Activated gamma-delta T cell treated with anti-CD3 and anti-CD28 coated beads, Interleukin-2, amount 50 U/mL, for 16 hours (primary cell): ENCODE data around the gene ILRUN.
A peak's percentile ranks its signal among the peaks of the same experiment; 100 is the strongest.
"Not testable (repeated sequence)": the region's sequence is repeated elsewhere in the genome, so short reads cannot be mapped to it uniquely, and the experiment has no call there.

ENCODE experiments used
- DNase-seq: peaks from one replicate; pipeline ENCODE4 v3.0.0-alpha.2; 2020; ENCODE audit warnings: low read depth

Gene ILRUN

DNA sequence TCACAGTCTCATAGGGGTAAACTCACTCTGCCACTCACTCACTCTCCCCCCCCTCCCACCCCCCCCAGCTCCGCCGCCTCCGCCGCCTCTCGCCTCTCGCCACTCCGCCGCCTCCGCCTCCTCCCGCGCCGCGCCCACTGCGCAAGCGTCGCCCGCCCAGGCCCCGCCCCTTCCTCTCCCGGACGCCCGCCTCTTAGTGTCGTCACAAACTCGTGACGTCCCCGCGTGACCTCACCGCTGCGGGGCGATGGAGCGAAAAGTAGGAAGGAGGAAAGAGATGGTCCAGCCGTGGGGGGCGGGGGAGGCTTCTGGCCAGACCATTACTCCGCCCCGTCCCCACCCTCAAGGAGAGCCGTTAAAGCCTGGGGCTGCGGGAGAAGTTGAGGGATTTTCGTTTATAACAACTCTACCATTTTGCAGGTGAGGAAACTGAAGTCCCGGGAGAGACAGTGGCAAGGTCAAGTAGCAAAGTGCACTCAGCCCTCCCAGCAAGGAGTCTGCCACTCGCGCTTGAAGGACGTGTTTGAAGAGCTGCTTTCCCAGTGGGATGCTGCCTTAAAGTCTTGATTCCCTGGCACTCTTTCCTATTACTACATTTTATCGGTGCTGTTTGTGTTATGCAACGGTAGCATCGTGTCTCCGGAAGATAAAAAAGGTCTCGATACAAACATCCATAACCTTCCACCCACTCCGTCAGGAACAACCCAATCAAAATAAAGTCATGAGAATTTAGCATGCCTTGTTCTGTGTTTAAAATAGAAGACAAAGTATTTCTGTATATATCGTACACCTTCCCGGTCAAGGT, at the start of gene ILRUN:
ILRUN (minus strand) TSS at position 29 of the 805 bp plus-strand sequence. CDS start 164 bp downstream, outside the sequence.
- peak; percentile 94 for DNase-seq

GRCh38 chr6:34745277-34746103, 48.9 kb upstream of the ILRUN start:
- no peak for DNase-seq

DNA sequence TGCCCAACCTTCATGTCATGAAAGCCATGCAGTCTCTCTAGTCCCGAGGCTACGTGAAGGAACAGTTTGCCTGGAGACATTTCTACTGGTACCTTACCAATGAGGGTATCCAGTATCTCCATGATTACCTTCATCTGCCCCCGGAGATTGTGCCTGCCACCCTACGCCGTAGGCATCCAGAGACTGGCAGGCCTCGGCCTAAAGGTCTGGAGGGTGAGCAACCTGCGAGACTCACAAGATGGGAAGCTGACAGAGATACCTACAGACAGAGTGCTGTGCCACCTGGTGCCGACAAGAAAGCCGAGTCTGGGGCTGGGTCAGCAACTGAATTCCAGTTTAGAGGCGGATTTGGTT, 47.7 kb upstream of the ILRUN start:
- DNase-seq = not testable (repeated sequence)

- no peak for DNase-seq
Observed at GRCh38 chr6:34743625-34744293, 47.2 kb upstream of the ILRUN start.

DNA sequence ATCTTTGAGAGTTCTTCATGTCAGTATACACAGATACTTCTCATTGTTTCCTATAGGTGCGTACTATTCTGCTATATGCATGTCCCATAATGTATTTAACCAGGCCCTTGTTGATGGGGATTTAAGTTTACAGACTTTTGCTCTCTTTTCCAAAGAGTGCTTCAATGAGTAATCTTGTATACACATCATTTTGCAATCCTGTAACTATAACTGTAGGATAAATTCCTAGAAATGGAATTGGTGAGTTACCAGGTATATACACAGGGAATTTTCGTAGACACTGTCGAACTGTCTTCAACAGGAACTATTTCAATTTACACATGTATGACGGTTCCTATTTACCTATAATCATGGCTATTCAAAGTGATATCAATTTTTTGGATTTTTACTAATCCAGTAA, 45.5 kb upstream of the ILRUN start:
- no peak for DNase-seq

DNA sequence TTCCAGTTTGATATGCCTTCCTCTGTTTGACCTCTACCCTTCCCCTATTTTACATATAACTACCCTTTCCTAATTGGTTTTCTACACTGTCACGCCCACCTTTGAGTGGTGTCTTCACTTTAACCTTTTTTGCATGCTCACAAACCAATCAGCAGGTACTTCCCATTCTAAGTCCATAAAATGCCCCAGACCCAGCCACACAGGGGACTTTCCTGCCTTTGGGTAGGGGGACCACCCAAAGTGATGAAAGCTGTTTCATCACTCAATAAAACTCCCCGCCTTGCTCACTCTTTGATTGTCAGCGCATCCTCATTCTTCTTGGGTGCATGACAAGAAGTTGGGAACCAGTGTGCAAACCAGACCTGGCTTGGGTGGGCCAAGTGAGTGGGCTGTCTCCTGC, 40.3 kb upstream of the ILRUN start:
- no peak for DNase-seq

DNA sequence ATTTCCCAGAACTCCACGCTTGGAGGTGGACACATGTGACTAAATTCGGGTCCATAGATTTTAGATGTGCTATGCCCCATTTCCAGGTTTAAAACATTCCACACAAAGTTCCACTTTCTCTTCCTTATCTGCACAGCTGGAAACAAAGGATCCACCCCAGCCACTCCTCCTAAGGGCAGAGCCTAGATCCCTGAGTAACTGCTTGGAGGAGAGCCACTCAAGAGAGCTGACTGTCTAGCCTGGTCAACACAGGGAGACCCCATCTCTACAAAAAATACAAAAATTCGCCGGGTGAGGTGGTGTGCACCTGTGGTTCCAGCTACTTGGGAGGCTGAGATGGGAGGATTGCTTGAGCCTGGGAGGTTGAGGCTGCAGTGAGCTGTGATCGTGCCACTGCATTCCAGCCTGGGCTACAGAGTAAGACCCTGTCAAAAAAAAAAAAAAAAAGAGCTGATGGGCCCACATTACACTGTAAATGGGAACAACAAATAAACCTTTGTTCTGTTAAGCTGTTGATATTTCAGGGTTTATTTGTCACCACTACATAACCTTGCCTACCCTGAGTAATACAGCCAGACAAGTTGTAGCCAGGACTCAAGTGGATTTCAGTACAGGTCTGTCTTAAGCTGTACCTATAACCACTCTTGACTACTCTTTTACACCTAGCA, 35.0 kb upstream of the ILRUN start:
- DNase-seq = no peak

GRCh38 chr6:34729631-34730470, 33.3 kb upstream of the ILRUN start:
- no peak for DNase-seq

DNA sequence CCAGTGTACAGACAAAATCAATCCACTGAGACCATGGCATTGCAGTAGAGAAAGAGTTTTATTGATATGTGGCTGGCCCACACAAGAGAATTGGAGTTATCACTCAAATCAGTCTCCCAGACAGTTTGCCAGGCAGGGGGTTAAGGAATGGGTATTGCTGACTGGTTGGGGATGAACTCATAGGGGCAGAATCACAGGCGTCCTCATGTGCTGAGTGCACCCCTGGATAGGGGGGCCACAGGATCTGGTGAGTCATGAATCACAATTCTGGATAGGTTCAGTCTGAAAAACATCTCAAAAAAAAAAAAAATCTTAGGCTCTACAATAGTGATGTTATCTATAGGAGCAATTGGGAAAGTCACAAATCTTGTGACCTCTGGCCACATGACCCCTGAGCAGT, 29.5 kb upstream of the ILRUN start:
- no peak for DNase-seq

- no peak for DNase-seq
Observed at GRCh38 chr6:34723203-34723602, 26.6 kb upstream of the ILRUN start.

DNA sequence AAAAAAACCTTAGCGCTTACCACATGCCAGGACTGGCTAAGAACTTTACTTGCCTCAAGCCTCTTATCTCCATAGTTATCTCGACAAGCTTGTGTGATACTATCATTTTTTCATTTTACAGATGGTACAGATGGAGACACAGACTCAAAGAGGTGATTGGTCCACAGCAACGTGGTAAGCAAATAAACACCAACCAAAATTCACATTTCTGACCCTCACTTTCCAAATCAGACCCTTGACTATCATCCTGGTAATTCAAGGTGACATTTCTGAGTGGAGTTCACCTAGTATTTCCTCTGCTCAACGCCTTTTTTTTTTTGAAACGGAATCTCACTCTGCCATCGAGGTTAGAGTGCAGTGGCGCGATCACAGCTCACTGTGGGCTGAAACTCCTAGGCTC, 25.9 kb upstream of the ILRUN start:
- DNase-seq = no peak

DNA sequence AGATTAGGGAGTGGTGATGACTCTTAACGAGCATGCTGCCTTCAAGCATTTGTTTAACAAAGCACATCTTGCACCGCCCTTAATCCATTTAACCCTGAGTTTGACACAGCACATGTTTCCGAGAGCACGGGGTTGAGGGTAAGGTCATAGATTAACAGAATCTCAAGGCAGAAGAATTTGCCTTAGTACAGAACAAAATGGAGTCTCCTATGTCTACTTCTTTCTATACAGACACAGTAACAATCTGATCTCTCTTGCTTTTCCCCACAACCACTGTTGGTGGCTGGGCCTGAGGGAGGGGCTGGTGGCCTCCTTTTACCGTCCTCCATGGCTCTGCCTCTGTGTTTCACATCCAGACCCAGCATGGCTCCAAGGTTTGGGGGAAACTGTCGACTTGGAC, 23.6 kb upstream of the ILRUN start:
- not testable (repeated sequence) for DNase-seq

DNA sequence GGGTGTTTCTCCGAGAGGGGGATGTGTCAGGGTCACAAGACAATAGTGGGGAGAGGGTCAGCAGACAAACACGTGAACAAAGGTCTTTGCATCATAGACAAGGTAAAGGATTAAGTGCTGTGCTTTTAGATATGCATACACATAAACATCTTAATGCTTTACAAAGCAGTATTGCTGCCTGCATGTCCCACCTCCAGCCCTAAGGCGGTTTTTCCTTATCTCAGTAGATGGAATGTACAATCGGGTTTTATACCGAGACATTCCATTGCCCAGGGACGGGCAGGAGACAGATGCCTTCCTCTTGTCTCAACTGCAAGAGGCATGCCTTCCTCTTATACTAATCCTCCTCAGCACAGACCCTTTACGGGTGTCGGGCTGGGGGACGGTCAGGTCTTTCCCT, 23.1 kb upstream of the ILRUN start:
- DNase-seq = not testable (repeated sequence)

- no peak for DNase-seq
Observed at GRCh38 chr6:34718976-34719375, 22.4 kb upstream of the ILRUN start.

- no peak for DNase-seq
Observed at GRCh38 chr6:34717466-34717865, 20.9 kb upstream of the ILRUN start.

- no peak for DNase-seq
Observed at GRCh38 chr6:34714663-34715062, 18.1 kb upstream of the ILRUN start.

GRCh38 chr6:34712881-34713280, 16.3 kb upstream of the ILRUN start:
- not testable (repeated sequence) for DNase-seq

GRCh38 chr6:34709386-34709785, 12.8 kb upstream of the ILRUN start:
- no peak for DNase-seq

- DNase-seq = no peak
Observed at GRCh38 chr6:34705241-34705640, 8.7 kb upstream of the ILRUN start.

DNA sequence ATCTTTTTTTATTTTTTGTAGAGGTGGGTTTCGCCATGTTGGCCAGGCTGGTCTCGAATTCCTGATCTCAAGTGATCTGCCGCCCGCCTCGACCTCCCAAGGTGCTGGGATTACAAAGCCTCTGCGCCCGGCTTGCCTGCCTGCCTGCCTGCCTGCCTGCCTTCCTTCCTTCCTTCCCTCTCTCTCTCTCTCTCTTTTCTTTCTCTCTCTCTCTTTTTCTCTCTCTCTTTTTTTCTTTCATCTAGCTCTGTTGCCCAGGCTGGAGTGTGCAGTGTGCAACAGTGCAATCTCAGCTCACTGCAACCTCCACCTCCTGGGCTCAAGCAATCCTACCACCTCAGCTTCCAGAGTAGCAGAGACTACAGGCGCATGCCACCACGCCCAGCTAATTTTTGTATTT, 4.6 kb upstream of the ILRUN start:
- no peak for DNase-seq

DNA sequence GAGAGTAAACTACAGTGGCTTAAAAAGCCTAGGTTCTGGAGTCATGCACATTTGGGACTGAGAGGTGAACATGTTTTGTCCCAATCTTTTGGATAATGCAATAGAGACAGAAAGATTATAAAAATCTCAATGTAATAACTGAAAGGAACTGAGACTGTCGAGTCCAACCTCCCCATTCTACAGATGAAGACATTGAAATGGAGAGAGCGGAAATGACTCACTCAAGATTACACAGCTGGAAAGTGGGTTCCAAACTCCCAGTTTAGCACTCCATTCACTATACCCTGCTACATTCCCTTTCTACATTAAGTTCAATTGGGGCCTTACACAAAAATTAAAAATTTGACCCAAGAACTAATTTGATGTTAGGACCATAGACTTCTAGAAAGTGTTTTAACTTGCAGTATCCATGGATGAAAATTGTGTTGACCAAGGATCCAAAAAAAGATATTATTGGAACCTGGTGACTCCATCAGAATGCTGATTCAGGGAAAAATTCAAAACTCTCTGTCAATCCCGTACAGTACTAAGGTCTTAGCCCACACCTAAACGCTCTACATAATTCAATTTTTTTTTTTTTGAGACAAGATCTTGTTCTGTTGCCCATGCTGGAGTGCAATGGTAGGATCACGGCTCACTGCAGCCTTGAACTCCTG, 1.5 kb upstream of the ILRUN start:
- DNase-seq = no peak
